GM21367 (cell line): ENCODE measurements around the gene PDCD11.

Experiments
- ATAC-seq: cut with Tn5 transposase; IDR thresholded peaks from one replicate; pipeline ENCODE4 v1.9.1; 2021; ENCODE audit not compliant: unreplicated experiment

Gene PDCD11

DNA sequence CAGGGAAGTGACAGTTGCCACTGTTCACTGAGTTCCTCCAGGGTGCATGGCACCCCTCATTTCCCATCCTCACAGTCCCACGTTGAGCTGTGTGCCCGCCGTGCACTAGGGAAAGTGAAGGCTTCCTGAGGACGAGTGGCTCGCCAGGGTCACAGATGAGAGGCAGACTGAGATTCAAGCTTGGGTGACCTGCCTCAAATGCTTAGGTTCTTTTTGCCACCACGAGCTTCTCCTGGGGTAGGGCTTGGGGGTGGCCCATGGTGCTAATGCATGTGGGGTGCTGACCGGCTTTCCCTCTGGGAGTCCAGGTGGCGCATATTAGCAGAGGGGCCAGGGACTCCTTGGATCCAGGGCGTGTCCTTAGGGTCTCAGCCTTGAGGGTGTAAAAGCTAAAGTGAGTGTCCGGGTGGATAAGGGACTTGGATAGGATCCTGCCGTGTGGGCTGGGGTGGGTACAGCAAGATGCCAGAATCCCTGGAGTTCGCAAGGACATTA, 53.8 kb downstream of the PDCD11 start:
- no peak for ATAC-seq

DNA sequence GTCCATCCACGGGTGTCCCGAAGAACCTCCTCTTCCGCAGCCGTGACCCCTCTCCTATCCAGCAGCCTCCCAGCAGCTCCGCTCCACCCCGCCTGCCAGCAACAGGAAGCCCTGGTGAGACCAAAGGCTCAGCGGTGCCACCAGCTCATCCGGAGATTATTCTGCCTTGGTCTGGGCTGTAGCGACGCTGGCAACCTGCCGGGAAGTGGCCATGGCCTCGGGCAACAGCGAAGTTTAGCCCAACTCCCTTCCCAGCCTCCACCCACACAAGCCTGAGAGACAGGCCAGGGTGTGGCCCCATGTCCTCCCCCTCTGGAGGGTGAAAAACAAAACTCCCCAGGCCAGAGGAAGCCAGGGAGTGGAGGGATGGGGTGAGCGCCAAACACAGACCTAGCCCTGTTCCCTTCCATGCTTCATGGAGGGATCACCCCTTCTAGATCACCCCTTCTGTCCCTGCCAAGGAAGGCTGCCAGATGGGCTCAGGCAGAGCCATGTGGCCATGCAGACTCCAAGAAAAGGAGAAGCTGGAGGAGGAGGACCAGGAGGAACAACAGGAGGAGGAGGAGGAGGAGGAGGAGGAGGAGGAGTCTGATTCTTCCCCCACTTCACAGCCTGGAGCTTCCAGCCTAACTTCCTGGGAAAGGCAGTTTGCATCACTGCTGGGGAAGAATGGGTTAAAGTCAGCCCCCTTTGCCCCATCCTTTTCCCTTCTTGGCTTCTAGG, 54.8 kb downstream of the PDCD11 start:
- no peak for ATAC-seq

DNA sequence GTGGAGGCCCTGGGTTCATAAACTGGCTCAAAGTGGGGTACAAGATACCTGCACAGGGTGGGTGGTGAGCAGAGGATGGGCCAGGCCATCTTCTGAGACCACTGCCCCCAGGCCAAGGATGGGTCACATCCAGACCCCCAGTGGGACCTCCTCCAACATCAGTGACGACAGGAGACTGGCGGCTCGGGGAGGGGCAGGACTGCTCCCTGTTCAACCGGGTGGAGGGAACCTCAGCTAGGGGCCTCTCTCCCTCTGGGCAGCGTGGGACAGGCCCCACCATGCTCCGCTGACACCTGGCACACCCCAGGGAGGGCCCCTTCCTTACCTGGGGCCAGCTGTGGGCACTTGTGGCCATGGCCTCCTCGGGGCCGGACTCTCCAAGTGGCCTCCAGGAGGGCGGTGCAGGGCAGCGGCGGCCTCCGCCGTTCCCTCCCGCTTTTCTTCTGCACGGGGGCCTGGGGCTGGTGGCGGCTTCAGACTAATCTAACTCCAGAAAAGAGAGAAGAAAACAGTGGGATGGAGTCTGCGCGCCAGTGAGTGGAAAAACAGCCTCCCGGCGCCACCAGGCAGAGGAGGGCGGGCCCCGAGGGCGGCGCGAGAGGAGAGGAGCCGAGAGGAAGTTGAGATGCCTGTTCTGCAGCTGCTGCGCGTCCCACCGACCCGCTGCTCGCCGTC, 55.5 kb downstream of the PDCD11 start, which contains the start of gene CALHM2:
Gene CALHM2 (minus strand): TSS at position 540 of the 675 bp plus-strand sequence. CDS start 2,429 bp downstream, outside the sequence.
- ATAC-seq = peak; percentile 66

GRCh38 chr10:103452506-103453230, 56.2 kb downstream of the PDCD11 start:
- no peak for ATAC-seq

DNA sequence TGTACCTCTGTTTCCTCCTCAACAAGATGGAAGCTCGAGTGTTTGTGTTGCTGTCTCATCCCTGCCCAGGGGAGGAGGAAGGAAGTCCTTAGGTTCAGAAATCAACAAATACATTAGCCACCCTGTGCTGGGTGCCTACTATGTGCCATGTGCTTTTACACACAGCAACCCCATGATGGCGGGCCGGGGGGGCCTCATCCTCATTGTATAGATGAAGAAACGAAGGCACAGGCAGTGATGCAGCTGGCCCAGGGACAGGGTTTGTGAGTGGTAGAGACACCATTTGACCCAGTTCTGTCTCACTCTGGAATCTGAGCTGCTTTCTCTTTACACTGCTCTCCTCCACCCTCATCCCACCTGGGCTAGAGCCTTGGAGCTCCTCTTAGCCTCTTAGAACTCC, 57.6 kb downstream of the PDCD11 start:
- ATAC-seq = no peak

DNA sequence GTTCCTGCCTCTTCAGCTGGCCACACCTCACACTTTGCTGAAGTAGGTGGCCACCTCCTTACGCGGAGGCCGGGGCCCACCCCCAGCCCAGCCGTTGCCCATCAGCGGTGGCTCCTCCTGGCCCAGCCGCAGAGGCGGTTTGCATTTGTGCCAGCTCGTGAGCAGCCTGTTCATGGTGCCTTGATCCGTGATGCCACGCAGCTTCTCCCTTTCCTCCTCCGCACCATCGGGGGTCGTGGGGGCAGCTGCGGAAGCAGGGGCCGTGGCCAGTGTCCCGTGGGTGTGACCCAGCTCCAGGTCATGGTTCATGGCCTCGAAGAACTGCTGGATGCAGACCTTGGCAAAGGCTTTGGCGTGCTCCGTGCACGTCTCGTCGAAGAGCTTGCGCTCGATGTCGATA, 58.8 kb downstream of the PDCD11 start:
- ATAC-seq = no peak

DNA sequence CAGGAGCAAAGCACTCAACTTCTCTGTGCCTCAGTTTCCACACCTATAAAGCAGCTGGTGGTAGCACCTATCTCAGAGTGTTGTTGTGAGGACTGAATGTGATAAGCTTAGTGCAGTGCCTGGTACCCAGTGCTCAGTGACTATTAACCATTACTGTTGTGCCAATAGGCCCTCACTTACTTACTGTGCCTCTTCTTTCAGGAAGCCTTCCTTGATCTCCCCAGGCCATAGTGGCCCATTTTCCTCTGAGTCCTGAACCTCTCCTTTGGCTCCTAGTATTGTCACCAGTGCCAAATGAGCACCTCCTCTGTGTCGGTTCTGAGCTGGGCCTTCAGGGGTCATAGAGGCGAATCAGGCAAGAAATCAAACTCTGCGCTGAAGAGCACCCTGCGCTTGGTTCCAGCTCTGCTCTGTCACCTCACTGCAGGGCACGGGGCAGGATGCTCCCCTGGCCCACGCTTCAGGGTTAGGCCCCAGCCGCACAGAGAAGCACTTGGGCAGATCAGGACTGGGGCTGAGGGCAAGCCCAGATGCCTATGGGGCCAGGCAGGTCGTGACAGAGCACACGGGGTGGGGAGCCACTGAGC, 59.7 kb downstream of the PDCD11 start:
- ATAC-seq = no peak

GRCh38 chr10:103457176-103457712, 60.8 kb downstream of the PDCD11 start:
- ATAC-seq = no peak

DNA sequence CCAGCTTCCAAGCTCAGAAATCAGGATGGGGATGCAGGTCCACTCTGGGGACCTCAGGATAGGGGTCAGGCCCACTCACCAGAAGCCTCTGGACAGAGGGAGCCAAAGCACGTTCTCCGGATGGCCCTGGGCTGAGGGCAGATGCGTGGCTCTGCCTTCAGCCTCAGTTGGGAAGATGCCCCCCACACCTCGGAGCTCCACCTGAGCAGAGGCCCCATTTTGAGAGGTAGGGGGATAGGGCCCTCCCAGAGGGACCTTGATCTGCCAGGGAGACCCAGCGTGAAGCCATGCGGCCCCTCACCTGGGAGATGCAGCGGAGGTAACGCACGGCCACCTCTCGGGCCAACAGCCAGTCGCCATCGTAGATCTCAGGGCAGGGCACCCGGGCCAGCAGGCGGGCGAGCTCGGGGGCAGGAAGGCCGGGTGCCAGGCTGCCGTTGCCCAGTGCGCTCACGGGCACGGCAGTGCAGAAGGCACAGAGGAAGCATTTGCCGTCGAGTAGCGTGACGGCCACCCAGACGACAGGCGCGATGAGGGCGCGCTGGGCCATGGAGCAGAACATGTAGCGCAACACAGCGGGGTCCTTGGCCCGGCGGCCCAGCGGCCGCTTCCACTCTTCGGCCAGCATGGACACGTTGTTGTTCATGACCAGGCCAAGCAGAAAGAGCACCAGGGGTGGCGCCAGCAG, 61.6 kb downstream of the PDCD11 start:
- no peak for ATAC-seq

DNA sequence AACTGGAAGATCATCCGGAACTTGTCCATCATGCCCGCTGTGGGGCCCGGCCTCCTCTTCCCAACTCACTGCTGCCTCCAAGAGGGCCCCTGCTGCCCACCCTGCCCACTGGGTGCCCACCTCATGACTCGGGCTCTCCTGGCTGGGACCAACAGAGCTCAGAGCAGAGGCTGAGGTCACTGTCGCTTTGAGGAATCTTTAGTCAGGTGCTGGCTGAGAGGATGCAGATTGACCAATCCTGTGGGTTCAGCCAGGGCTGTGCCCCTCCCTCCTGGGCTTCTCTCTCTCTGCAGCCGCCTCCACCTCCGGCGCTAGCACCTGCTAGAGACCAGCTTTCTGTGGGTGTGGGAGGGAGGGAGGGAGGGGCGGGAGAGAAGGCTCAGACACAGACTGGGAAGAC, 62.3 kb downstream of the PDCD11 start, which contains the start of gene CALHM1:
Gene CALHM1 (minus strand): TSS at position 181 of the 400 bp plus-strand sequence. CDS start 149 bp downstream, at position 32.
- peak; percentile 62 for ATAC-seq

GRCh38 chr10:103459615-103460014, 63.2 kb downstream of the PDCD11 start:
- ATAC-seq = no peak

DNA sequence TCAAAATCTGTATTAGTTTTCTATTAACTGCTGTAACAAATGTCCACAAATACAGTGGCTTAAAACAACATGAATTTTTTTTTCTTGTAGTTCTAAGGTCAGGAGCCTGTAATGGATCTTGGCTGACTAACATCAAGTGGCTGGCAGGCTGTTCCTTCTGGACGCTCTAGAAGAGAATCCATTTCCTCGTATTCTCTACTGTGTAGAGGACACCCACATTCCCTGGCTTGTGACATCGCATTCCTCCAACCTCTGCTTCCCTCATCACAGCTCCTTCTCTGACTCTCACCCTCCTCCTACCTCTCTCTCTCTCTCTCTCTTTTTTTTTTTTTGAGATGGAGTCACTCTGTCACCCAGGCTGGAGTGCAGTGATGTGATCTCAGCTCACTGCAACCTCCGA, 67.1 kb downstream of the PDCD11 start:
- ATAC-seq = no peak

- ATAC-seq = no peak
Observed at GRCh38 chr10:103465411-103466179, 69.2 kb downstream of the PDCD11 start.

GRCh38 chr10:103466734-103467133, 70.3 kb downstream of the PDCD11 start:
- no peak for ATAC-seq

GRCh38 chr10:103467406-103467805, 71.0 kb downstream of the PDCD11 start:
- ATAC-seq = peak; percentile 32

- ATAC-seq = no peak
Observed at GRCh38 chr10:103469201-103469600, 72.8 kb downstream of the PDCD11 start.

DNA sequence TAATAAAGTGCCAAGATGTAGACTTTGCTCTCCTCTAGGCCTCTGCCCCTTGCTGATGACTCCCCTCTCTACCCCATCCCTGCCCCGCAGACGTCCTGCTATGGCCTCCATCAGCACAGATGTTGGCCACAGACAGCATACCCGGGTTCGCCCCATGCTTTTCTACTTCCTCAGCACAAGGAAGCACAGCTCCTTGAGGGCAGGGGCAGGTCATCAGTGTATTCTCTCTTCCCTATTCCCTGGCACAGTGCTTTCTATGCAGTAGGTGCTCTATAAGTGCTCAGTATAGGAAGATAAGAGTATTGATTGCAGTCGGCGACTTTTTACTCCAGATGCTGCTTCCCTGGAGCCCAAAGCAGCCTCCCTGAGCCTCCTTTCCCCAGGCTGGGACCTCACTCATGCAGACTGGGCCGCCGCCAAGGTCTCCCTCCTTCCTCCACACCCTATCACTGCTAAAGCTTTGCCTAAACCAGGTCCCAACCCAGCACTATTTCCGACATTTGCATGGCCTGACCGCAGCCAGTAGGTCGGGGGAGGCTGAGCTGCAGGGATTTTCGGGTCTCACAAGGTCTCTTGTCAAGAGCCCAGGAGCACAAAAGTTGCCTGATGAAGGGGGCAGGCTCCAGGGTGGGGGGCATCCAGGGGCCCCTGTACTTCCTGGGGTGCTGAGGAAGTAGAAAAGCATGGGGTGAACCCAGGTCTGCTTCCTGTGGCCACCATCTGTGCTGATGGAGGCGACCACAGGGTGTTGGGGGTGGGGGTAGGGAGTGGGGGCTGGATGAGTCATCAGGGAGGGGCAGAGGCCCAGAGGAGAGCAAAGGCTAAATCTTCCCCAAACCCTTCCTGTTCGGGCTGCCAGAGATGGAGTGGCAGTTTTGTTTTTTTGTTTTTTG, 74.6 kb downstream of the PDCD11 start:
- ATAC-seq = peak; percentile 67

GRCh38 chr10:103472005-103472404, 75.6 kb downstream of the PDCD11 start:
- ATAC-seq = no peak
